Right atrium auricular region (tissue), 2 donors: Measurements from ENCODE around the gene RECK. TPM values are rescaled to one million over a fixed set of nuclear protein-coding genes. Genes with fewer than 3 reads are reported as not detected.
A peak's percentile ranks its signal among the peaks of the same experiment; 100 is the strongest.

Source experiments
- DNase-seq: peaks from one replicate; pipeline ENCODE4 v3.0.0-alpha.2; 2019; ENCODE audit warnings: low spot score
- H3K27ac ChIP-seq, 2 donors: fragments of 200-600 bp; sonication (generic); 1 replicate in 1 of 2; 2 replicates in 1 of 2; pipeline ENCODE4 v1.5.1; 2016 to 2019
- H3K27me3 ChIP-seq, 2 donors: fragments of 200-600 bp; sonication (generic); one replicate each; pipeline versions ENCODE4 v1.5.1 to v1.6.0; 2017 to 2019
- H3K36me3 ChIP-seq: fragments of 200-600 bp; sonication (generic); one replicate; pipeline ENCODE4 v1.5.1; 2016
- H3K4me1 ChIP-seq, 2 donors: fragments of 200-600 bp; sonication (generic); one replicate each; pipeline versions ENCODE4 v1.5.1 to v1.6.0; 2017 to 2019
- H3K4me3 ChIP-seq, 2 donors: fragments of 200-600 bp; sonication (generic); 1 replicate in 1 of 2; 2 replicates in 1 of 2; pipeline ENCODE4 v1.5.1; 2017 to 2019; ENCODE audit warnings: mild to moderate bottlenecking in 1 of 2, moderate library complexity in 1 of 2
- H3K9me3 ChIP-seq, 2 donors: fragments of 200-600 bp; sonication (generic); one replicate each; pipeline ENCODE4 v1.5.1; 2019
- total RNA-seq, 2 donors: library from RNA; depleted of rRNA; stranded (reverse); fragments of >200 nt; gene quantifications; one replicate each; pipeline ENCODE4 v1.1.0, GENCODE V29; 2016
- TF ChIP-seq, protein P1 (sequence below), 2 donors: fragments of 200-600 bp; sonication (generic); IDR thresholded peaks; one replicate each; pipeline ENCODE4 v1.5.1; 2019; ENCODE audit warnings: antibody characterized with exemption in 2 of 2

RECK gene
- total RNA-seq, 2 donors from 2014 or later = 7.6 to 8.9 TPM

DNA sequence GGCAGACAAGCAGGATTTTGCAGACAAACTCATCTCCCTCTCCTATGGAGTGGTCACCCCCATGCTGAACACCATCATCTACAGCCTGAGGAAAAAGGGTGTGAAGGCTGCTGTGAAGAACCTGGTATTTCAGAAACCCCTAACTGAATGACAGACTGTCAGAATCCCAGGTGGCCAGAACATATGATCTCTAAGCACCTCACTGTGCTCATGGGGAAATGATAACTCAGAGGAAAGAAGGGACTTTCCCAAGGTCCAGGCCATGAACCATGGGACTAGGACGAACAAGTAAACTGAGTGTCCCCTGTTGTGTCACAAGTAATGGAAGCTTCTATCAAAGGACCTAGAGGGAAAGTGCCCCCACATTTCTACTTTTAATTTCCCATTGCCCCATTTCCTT lies 14.7 kb upstream of the RECK start:
- TF ChIP-seq, protein P1, sequence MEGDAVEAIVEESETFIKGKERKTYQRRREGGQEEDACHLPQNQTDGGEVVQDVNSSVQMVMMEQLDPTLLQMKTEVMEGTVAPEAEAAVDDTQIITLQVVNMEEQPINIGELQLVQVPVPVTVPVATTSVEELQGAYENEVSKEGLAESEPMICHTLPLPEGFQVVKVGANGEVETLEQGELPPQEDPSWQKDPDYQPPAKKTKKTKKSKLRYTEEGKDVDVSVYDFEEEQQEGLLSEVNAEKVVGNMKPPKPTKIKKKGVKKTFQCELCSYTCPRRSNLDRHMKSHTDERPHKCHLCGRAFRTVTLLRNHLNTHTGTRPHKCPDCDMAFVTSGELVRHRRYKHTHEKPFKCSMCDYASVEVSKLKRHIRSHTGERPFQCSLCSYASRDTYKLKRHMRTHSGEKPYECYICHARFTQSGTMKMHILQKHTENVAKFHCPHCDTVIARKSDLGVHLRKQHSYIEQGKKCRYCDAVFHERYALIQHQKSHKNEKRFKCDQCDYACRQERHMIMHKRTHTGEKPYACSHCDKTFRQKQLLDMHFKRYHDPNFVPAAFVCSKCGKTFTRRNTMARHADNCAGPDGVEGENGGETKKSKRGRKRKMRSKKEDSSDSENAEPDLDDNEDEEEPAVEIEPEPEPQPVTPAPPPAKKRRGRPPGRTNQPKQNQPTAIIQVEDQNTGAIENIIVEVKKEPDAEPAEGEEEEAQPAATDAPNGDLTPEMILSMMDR (IDR thresholded peaks at IDR 0.05) = no peak
- H3K4me3 ChIP-seq = no peak overlapping the region
- no peaks in the 10 kb centered on the region for H3K9me3 ChIP-seq
- no peaks in the 10 kb centered on the region for H3K36me3 ChIP-seq
- no peak for DNase-seq
- H3K27me3 ChIP-seq = no peaks in the 10 kb centered on the region
- H3K4me1 ChIP-seq = no peaks in the 10 kb centered on the region
- no peak overlapping the region for H3K27ac ChIP-seq

DNA sequence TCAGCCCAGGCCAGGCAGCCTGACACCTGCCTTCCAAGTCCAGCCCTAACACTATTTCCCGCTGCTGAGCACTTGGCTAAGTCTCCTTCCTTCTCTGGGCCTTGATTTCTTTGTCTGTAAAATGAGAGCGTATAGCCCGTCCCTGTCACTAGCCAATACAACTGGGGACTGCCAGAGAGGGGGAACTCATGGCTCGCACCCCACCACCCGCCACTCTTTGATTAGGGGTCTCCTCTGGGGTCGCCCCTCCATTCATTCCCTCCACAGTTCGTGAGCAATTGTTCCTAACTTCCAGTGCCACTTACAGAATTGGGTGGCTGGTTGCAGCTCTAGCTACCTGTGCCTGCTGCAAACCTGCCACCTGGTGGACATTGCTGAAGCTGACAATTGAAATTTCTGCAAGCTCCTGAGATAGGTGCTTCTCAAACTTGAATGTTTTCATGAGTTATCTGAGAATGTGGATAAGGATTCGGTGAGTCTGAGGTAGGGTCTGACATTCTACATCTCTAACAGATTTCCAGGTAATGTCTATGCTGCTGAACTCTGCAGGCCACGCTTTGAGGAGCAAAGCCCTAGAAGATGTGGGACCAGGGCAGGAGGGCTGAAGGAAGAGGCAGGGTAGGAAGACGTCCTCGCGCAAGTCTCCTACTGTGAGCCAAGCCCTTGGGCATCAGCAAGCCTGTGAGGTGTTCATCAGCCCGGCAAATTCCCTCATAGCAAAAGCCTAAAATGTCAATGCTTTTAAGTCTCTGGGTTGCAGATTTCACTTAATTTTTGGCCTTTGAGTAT lies 13.3 kb upstream of the RECK start:
- Histone ChIP-seq H3K4me3 (no peak overlapping the region), H3K36me3 (no peaks in the 10 kb centered on the region), H3K27me3 (no peaks in the 10 kb centered on the region), H3K9me3 (no peaks in the 10 kb centered on the region), H3K27ac (no peak overlapping the region), H3K4me1 (no peaks in the 10 kb centered on the region)
- no peak for DNase-seq
- TF ChIP-seq, protein P1 (IDR thresholded peaks at IDR 0.05) = peak; percentile 42 to 84

DNA sequence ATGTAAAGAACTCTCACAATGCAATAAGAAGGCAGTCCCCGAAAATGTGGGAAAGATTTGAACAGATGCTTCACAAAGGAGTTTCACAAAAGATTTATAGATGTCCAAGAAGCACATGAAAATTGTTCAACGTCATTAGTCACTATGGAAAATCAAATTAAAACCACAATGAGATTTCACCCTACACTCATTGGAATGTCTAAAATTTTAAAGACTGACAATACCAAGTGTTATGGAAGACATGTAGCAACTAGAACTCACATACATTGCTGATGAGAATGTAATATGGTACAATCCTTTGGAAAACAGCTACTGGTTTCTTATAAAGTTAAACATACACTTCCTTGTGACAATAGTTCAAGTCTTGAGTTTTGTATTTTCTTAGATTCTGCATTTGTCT lies 11.0 kb upstream of the RECK start:
- Histone ChIP-seq H3K9me3 (no peaks in the 10 kb centered on the region), H3K27ac (no peak overlapping the region), H3K4me1 (no peaks in the 10 kb centered on the region), H3K4me3 (no peak overlapping the region), H3K36me3 (no peaks in the 10 kb centered on the region), H3K27me3 (no peaks in the 10 kb centered on the region)
- no peak for DNase-seq
- TF ChIP-seq, protein P1 (IDR thresholded peaks at IDR 0.05) = no peak

DNA sequence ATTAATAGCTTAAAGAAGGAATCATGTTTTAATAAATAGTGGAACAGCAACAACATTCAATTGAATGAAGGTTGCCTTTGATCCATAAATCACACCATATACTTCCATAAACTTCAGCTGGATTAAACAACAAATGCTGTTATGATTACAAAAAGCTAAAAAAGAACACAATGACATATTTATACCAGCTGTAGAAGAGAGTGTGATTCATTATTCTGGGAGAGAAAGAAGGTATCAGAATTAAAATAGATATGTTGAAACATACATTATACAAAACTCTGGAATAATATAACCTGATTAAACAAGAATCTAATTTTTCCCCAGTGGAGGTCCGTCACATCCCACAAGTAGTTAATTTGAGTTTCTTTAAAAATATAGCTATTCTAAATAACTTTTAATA lies 7.5 kb upstream of the RECK start:
- no peak overlapping the region for H3K4me3 ChIP-seq
- TF ChIP-seq, protein P1 (IDR thresholded peaks at IDR 0.05) = no peak
- H3K4me1 ChIP-seq = no peaks in the 10 kb centered on the region
- H3K27ac ChIP-seq = peak overlapping the region in 1 of 2 donors; percentile 52
- H3K27me3 ChIP-seq = no peaks in the 10 kb centered on the region
- no peak for DNase-seq
- no peaks in the 10 kb centered on the region for H3K36me3 ChIP-seq
- no peaks in the 10 kb centered on the region for H3K9me3 ChIP-seq

DNA sequence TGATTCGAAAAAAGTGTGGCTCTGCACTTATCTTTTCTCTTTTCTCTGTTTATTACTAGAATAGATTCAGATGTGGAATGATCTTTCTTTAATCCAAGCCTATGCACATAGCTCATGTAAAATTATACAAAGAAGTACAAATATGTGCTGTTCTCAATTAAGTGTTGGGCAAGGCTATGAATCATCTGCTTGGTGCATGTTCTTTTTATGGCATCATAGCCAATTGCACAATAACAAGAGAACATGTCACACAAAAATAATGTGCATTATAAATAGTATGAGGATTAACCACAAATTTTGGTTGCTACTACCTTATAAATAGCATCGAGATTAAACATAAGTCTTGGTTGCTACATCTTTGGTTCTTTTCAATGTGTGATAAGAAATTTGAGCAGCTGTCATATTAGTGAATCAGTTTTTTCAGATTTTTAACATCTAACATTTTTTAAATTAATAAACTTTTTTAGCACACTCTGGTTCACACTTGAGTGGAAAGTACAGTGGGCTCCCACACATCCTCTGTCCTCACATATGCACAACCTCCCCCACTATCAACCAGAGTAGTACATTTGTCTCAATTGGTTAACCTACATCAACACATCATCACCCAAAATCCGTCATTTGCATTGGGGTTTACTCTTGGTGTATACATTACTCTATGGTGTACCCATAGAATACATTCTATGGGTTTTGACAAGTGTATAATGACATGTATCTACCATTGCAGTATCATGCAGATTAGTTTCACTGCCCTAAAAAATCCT lies 6.8 kb upstream of the RECK start:
- H3K4me1 ChIP-seq = no peaks in the 10 kb centered on the region

More for the DNA sequence above, 6.8 kb upstream of the RECK start:
- Histone ChIP-seq H3K36me3 (no peaks in the 10 kb centered on the region), H3K9me3 (no peaks in the 10 kb centered on the region), H3K27ac (peak overlapping the region in 1 of 2 donors; percentile 52), H3K27me3 (no peaks in the 10 kb centered on the region), H3K4me3 (no peak overlapping the region)
- no peak for DNase-seq
- TF ChIP-seq, protein P1 (IDR thresholded peaks at IDR 0.05) = no peak
